Activated CD8-positive, alpha-beta T cell treated with anti-CD3 and anti-CD28 coated beads for 36 hours (primary cell): Measurements from ENCODE around the gene AATF. TPM values are rescaled to one million over a fixed set of nuclear protein-coding genes. Genes with fewer than 3 reads are reported as not detected.

Experiments
- ATAC-seq: fragments of 200-7000 bp; cut with Tn5 transposase; one replicate; pipeline ENCODE4 v1.10.0; 2021; ENCODE audit warnings: mild to moderate bottlenecking, moderate library complexity
- CTCF ChIA-PET: fragments of 350-600 bp; sonication (Branson Sonifier 250); formaldehyde crosslinking; loops from one replicate; lab custom pipeline; 2021; ENCODE audit warnings: antibody characterized with exemption; lab: Charles Lee
- POLR2A ChIA-PET: fragments of 350-600 bp; sonication (Branson Sonifier 250); formaldehyde crosslinking; loops from one replicate; lab custom pipeline; 2021; ENCODE audit warnings: antibody characterized with exemption; lab: Charles Lee
- DNase-seq: peaks from one replicate; pipeline ENCODE4 v3.0.0-alpha.2; 2020
- H3K27ac Mint-ChIP-seq: one replicate; pipeline ENCODE4 v1.8.0; 2021; ENCODE audit warnings: mild to moderate bottlenecking, mixed read lengths
- H3K27me3 Mint-ChIP-seq: one replicate; pipeline ENCODE4 v1.8.0; 2021; ENCODE audit warnings: mixed read lengths
- H3K36me3 Mint-ChIP-seq: one replicate; pipeline ENCODE4 v1.8.0; 2021; ENCODE audit warnings: low read depth, mixed read lengths
- H3K4me1 Mint-ChIP-seq: one replicate; pipeline ENCODE4 v1.8.0; 2021; ENCODE audit warnings: low read depth, mixed read lengths
- H3K4me3 Mint-ChIP-seq: one replicate; pipeline ENCODE4 v1.8.0; 2021; ENCODE audit warnings: mild to moderate bottlenecking, moderate library complexity, mixed read lengths
- H3K9me3 Mint-ChIP-seq: one replicate; pipeline ENCODE4 v1.8.0; 2021; ENCODE audit warnings: mixed read lengths
- CTCF ChIP-seq: fragments of 200-600 bp; IDR thresholded peaks from one replicate; pipeline ENCODE4 v1.8.0; 2022; ENCODE audit warnings: antibody characterized with exemption, mild to moderate bottlenecking
- intact Hi-C: fragments of 100-400 bp; cut with micrococcal nuclease; formaldehyde crosslinking; loops from one replicate; pipeline ENCODE4 v1.10.0; 2022
- total RNA-seq, 2 experiments: library from RNA; stranded (reverse); gene quantifications; one replicate each; pipeline ENCODE4 v1.2.3, GENCODE V29; 2021

Gene AATF
- total RNA-seq, 2 experiments from 2014 or later, result 81.8 to 90.3 TPM

- ChIA-PET CTCF (interaction anchor here (1.6 kb wide), 2 partner anchors 10 to 124 kb away, joined by 3 to 5 read pairs; no protein-coding TSS in a partner anchor), POLR2A (interaction anchor here (0.7 kb wide), 1 partner anchor 9 kb away, joined by 4 read pairs; no protein-coding TSS in a partner anchor)
- Mint-ChIP-seq H3K9me3 (no peaks in the 10 kb centered on the region), H3K27me3 (peaks cover 44% of the 10 kb centered on the region), H3K4me3 (no peak overlapping the region), H3K36me3 (no peaks in the 10 kb centered on the region), H3K4me1 (peaks cover 25% of the 10 kb centered on the region), H3K27ac (no peak overlapping the region)
- intact Hi-C loops, result no loop called here
- DNase-seq (no peak), ATAC-seq (no peak)
- no peak for TF ChIP-seq CTCF
These were observed 24.9 kb upstream of the AATF start for GRCh38 chr17:36923814-36924221.

- H3K4me3 Mint-ChIP-seq, result no peak overlapping the region
- peaks cover 18% of the 10 kb centered on the region for H3K4me1 Mint-ChIP-seq
- ChIA-PET POLR2A (interaction anchor here (0.9 kb wide), 1 partner anchor 12 kb away, joined by 3 read pairs; no protein-coding TSS in a partner anchor), CTCF (no interaction called here)
- H3K9me3 Mint-ChIP-seq, result no peaks in the 10 kb centered on the region
- DNase-seq (no peak), ATAC-seq (no peak)
- H3K36me3 Mint-ChIP-seq, result no peaks in the 10 kb centered on the region
- H3K27me3 Mint-ChIP-seq, result peaks cover 52% of the 10 kb centered on the region
- intact Hi-C loops, result no loop called here
- TF ChIP-seq CTCF, result no peak
- H3K27ac Mint-ChIP-seq, result no peak overlapping the region
These were observed 22.5 kb upstream of the AATF start for GRCh38 chr17:36926226-36926625.

- Mint-ChIP-seq H3K27ac (no peak overlapping the region), H3K27me3 (peaks cover 55% of the 10 kb centered on the region), H3K36me3 (no peaks in the 10 kb centered on the region), H3K4me3 (no peak overlapping the region), H3K9me3 (no peaks in the 10 kb centered on the region), H3K4me1 (peaks cover 16% of the 10 kb centered on the region)
- intact Hi-C loops, result no loop called here
- ChIA-PET CTCF (no interaction called here), POLR2A (interaction anchor here (0.9 kb wide), 1 partner anchor 12 kb away, joined by 3 read pairs; no protein-coding TSS in a partner anchor)
- no peak for ATAC-seq
- DNase-seq, result no peak
- no peak for TF ChIP-seq CTCF
These were observed 22.1 kb upstream of the AATF start for GRCh38 chr17:36926701-36927100.

- Mint-ChIP-seq H3K9me3 (no peaks in the 10 kb centered on the region), H3K4me1 (peaks cover 30% of the 10 kb centered on the region), H3K36me3 (no peaks in the 10 kb centered on the region), H3K27me3 (peaks cover 71% of the 10 kb centered on the region), H3K4me3 (peak overlapping the region; percentile 2), H3K27ac (no peak overlapping the region)
- DNase-seq (no peak), ATAC-seq (no peak)
- TF ChIP-seq CTCF, result no peak
- ChIA-PET CTCF (no interaction called here), POLR2A (interaction anchor here (1.1 kb wide), 1 partner anchor 48 kb away, joined by 3 read pairs; no protein-coding TSS in a partner anchor)
- intact Hi-C loops, result no loop called here
These were observed 20.0 kb upstream of the AATF start for GRCh38 chr17:36928471-36929345.
